GM23338 (cell line): Measurements from ENCODE around the gene TMA7B. TPM values are rescaled to one million over a fixed set of nuclear protein-coding genes. Genes with fewer than 3 reads are reported as not detected.
A peak's percentile ranks its signal among the peaks of the same experiment; 100 is the strongest.

Experiments
- ATAC-seq: fragments of 200-7000 bp; cut with Tn5 transposase; 3 replicates; pipeline ENCODE4 v1.9.1; 2020
- DNase-seq: peaks from one replicate; pipeline ENCODE4 v3.0.0-alpha.2; 2015; ENCODE audit warnings: low spot score
- H2AFZ ChIP-seq: fragments of 200-600 bp; sonication (generic); 2 replicates; pipeline ENCODE4 v1.8.0; 2016; ENCODE audit warnings: antibody characterized with exemption, mild to moderate bottlenecking, moderate library complexity
- H3F3A ChIP-seq: fragments of 200-600 bp; sonication (generic); replicated peaks from 2 replicates; pipeline ENCODE4 v1.8.0; 2017; ENCODE audit warnings: antibody characterized with exemption, mixed run types, low read depth
- H3K27ac ChIP-seq: fragments of 200-600 bp; sonication (generic); 2 replicates; pipeline ENCODE4 v1.6.1; 2016; ENCODE audit warnings: low read depth
- H3K27me3 ChIP-seq: fragments of 200-600 bp; sonication (generic); 2 replicates; pipeline ENCODE4 v1.8.0; 2016; ENCODE audit warnings: mild to moderate bottlenecking, mixed run types, moderate library complexity; ENCODE audit not compliant: insufficient read depth
- H3K36me3 ChIP-seq: fragments of 200-600 bp; sonication (generic); 2 replicates; pipeline ENCODE4 v1.8.0; 2016; ENCODE audit warnings: mild to moderate bottlenecking; ENCODE audit not compliant: insufficient read depth
- H3K4me1 ChIP-seq: fragments of 200-600 bp; sonication (generic); 2 replicates; pipeline ENCODE4 v1.8.0; 2016; ENCODE audit warnings: mild to moderate bottlenecking, moderate library complexity; ENCODE audit not compliant: insufficient read depth
- H3K4me2 ChIP-seq: fragments of 200-600 bp; sonication (generic); 2 replicates; pipeline ENCODE4 v1.7.1; 2017; ENCODE audit warnings: mixed run types
- H3K4me3 ChIP-seq: fragments of 200-600 bp; sonication (generic); 2 replicates; pipeline ENCODE4 v1.6.1; 2016; ENCODE audit warnings: mixed run types
- H3K79me2 ChIP-seq: fragments of 200-600 bp; sonication (generic); replicated peaks from 2 replicates; pipeline ENCODE4 v1.8.0; 2017; ENCODE audit warnings: mild to moderate bottlenecking; ENCODE audit not compliant: insufficient read depth
- H3K9me2 ChIP-seq: fragments of 200-600 bp; sonication (generic); 2 replicates; pipeline ENCODE4 v1.8.0; 2017; ENCODE audit not compliant: insufficient read depth
- H4K20me1 ChIP-seq: fragments of 200-600 bp; sonication (generic); replicated peaks from 2 replicates; pipeline ENCODE4 v1.8.0; 2017; ENCODE audit warnings: mild to moderate bottlenecking; ENCODE audit not compliant: insufficient read depth
- H3K27ac Mint-ChIP-seq: 2 replicates; pipeline ENCODE4 v1.8.0; 2020; ENCODE audit warnings: inconsistent platforms, mild to moderate bottlenecking, moderate library complexity, mixed read lengths
- H3K27me3 Mint-ChIP-seq: 3 replicates; pipeline ENCODE4 v1.8.0; 2022; ENCODE audit warnings: low read depth, mild to moderate bottlenecking, moderate library complexity, mixed read lengths, inconsistent platforms; ENCODE audit not compliant: insufficient read depth, poor library complexity
- H3K36me3 Mint-ChIP-seq: 3 replicates; pipeline ENCODE4 v1.8.0; 2021; ENCODE audit warnings: low read depth, mild to moderate bottlenecking, inconsistent platforms, moderate library complexity, mixed read lengths
- H3K4me1 Mint-ChIP-seq: 3 replicates; pipeline ENCODE4 v1.8.0; 2020; ENCODE audit warnings: mild to moderate bottlenecking, inconsistent platforms, mixed read lengths
- H3K4me3 Mint-ChIP-seq: 3 replicates; pipeline ENCODE4 v1.8.0; 2021; ENCODE audit warnings: moderate library complexity, mild to moderate bottlenecking, inconsistent platforms, mixed read lengths
- H3K9me3 Mint-ChIP-seq: 3 replicates; pipeline ENCODE4 v1.8.0; 2020; ENCODE audit warnings: moderate library complexity, mild to moderate bottlenecking, inconsistent platforms, mixed read lengths
- CREB1 ChIP-seq: fragments of 250-450 bp; sonication (Bioruptor Pico); IDR thresholded peaks from 2 replicates; pipeline ENCODE4 v1.5.0; 2020; ENCODE audit warnings: low read depth, mild to moderate bottlenecking, moderate library complexity
- CTCF ChIP-seq, 2 experiments: fragments of 200-600 bp in 1 of 2; sonication (generic) in 1 of 2; conservative IDR thresholded peaks; 2 replicates each; pipeline versions ENCODE4 v1.5.1 to v1.6.1; 2016 to 2017; ENCODE audit warnings: antibody characterized with exemption in 2 of 2, low read depth in 2 of 2, mild to moderate bottlenecking in 2 of 2, moderate library complexity in 1 of 2
- EZH2 ChIP-seq: fragments of 200-600 bp; sonication (generic); IDR thresholded peaks from one replicate; pipeline ENCODE4 v1.8.0; 2017; ENCODE audit warnings: antibody characterized with exemption, mild to moderate bottlenecking, low read depth; ENCODE audit not compliant: unreplicated experiment
- EZH2phosphoT487 ChIP-seq: fragments of 200-600 bp; sonication (generic); IDR thresholded peaks from one replicate; pipeline ENCODE4 v1.8.1; 2018; ENCODE audit warnings: antibody characterized with exemption; ENCODE audit not compliant: unreplicated experiment
- JUNB ChIP-seq: IDR thresholded peaks from one replicate; pipeline ENCODE4 v1.6.1; 2016; ENCODE audit warnings: antibody characterized with exemption; ENCODE audit not compliant: unreplicated experiment
- NANOG ChIP-seq: IDR thresholded peaks from 2 replicates; pipeline ENCODE4 v1.6.1; 2016; ENCODE audit warnings: antibody characterized with exemption, borderline replicate concordance
- POLR2AphosphoS5 ChIP-seq: IDR thresholded peaks from 2 replicates; pipeline ENCODE4 v1.6.1; 2016; ENCODE audit warnings: antibody characterized with exemption, low read depth
- REST ChIP-seq: IDR thresholded peaks from one replicate; pipeline ENCODE4 v1.6.1; 2018; ENCODE audit warnings: antibody characterized with exemption; ENCODE audit not compliant: unreplicated experiment
- STAT1 ChIP-seq: IDR thresholded peaks from one replicate; pipeline ENCODE4 v1.6.1; 2016; ENCODE audit warnings: antibody characterized with exemption; ENCODE audit not compliant: unreplicated experiment
- ZNF114 ChIP-seq: fragments of 250-450 bp; sonication (Bioruptor Pico); IDR thresholded peaks from 2 replicates; pipeline ENCODE4 v1.5.0; 2020; ENCODE audit warnings: mild to moderate bottlenecking, moderate library complexity
- ZNF331 ChIP-seq: fragments of 250-450 bp; sonication (Bioruptor Pico); IDR thresholded peaks from 2 replicates; pipeline ENCODE4 v1.5.0; 2020; ENCODE audit warnings: low read depth, mild to moderate bottlenecking, moderate library complexity
- ZNF462 ChIP-seq: fragments of 250-450 bp; sonication (Bioruptor Pico); IDR thresholded peaks from 2 replicates; pipeline ENCODE4 v1.5.0; 2020; ENCODE audit warnings: mild to moderate bottlenecking, moderate library complexity
- polyA plus RNA-seq: library from polyadenylated mRNA; unstranded; fragments of >200 nt; fragmentation: Nextera tagmentation; extraction: Ambion mirVana; gene quantifications from 2 replicates; pipeline ENCODE4 v1.2.1, GENCODE V29; 2016
- total RNA-seq: library from RNA; depleted of rRNA; stranded (reverse); fragments of >200 nt; shearing (Covaris generic); gene quantifications from 2 replicates; pipeline ENCODE4 v1.2.3, GENCODE V29; 2014
- TF ChIP-seq, protein P1 (sequence below): IDR thresholded peaks from 2 replicates; pipeline ENCODE4 v1.6.1; 2016; ENCODE audit warnings: antibody characterized with exemption

Gene TMA7B
- total and polyA plus RNA-seq, 2 experiments from 2014 or later = not detected

DNA sequence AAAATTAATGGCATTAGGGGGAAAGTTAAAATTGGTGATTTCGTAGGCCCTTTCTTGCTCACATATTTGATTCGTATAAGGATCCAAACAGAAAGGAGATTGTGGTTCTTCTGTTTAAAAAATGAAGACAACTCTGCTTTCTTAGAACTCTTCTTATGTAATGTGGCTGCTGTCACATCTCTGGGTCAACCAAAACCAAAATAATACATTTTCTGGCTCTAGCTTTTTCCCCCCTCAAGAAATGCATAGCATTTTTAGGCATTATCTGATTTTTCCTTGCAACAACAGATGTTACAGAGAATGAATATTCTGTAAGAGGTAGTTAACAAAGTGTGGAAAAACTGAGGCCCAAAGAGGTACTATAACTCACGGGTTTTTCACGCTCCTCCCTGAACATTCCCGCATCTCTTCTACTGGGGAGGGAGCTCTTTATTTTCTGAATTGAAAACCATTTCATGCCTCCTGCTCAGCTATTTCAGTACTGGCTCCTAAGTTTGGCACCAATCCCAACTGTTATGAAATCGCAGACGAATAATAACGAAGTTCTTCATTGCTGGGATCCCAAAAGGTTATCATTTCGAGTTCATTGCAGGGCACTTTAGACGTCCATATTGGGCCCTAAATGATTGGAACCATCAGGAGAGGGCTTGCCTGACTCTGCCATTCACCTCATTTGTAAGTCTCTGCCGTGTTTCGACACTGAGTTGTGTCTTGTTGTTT, 42.3 kb upstream of the TMA7B start:
- Histone ChIP-seq H3K27ac (no peak overlapping the region), H3K4me2 (no peak overlapping the region), H4K20me1 (no peaks in the 10 kb centered on the region), H3K27me3 (no peaks in the 10 kb centered on the region), H3K4me1 (peaks cover 20% of the 10 kb centered on the region), H2AFZ (peak overlapping the region; percentile 80), H3K36me3 (no peaks in the 10 kb centered on the region), H3K9me2 (no peaks in the 10 kb centered on the region), H3F3A (no peaks in the 10 kb centered on the region), H3K79me2 (no peaks in the 10 kb centered on the region), H3K4me3 (no peak overlapping the region)
- no peaks in the 10 kb centered on the region for H3K9me3 Mint-ChIP-seq
- peaks cover 28% of the 10 kb centered on the region for H3K4me1 Mint-ChIP-seq
- no peak for ATAC-seq
- H3K4me3 Mint-ChIP-seq = no peak overlapping the region
- H3K27ac Mint-ChIP-seq = no peak overlapping the region
- no peaks in the 10 kb centered on the region for H3K36me3 Mint-ChIP-seq
- peaks cover 4% of the 10 kb centered on the region for H3K27me3 Mint-ChIP-seq
- TF ChIP-seq CREB1 = no peak
- TF ChIP-seq ZNF114 (CRISPR knock-in tag) = no peak
- no peak for TF ChIP-seq CTCF (conservative IDR thresholded peaks at IDR 0.05; ENCODE audit: low read depth in 2 of 2)
- no peak for TF ChIP-seq POLR2AphosphoS5
- TF ChIP-seq EZH2phosphoT487 = no peak
- TF ChIP-seq JUNB = no peak
- TF ChIP-seq NANOG = no peak
- TF ChIP-seq, protein P1, sequence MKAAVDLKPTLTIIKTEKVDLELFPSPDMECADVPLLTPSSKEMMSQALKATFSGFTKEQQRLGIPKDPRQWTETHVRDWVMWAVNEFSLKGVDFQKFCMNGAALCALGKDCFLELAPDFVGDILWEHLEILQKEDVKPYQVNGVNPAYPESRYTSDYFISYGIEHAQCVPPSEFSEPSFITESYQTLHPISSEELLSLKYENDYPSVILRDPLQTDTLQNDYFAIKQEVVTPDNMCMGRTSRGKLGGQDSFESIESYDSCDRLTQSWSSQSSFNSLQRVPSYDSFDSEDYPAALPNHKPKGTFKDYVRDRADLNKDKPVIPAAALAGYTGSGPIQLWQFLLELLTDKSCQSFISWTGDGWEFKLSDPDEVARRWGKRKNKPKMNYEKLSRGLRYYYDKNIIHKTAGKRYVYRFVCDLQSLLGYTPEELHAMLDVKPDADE = no peak
- no peak for TF ChIP-seq EZH2
- TF ChIP-seq ZNF331 = no peak
- TF ChIP-seq REST = no peak
- TF ChIP-seq STAT1 = no peak
- TF ChIP-seq ZNF462 = no peak
- no peak for DNase-seq
